HL-60 (cell line): Measurements from ENCODE around the gene NTRK2.
"Not testable (repeated sequence)": the region's sequence is repeated elsewhere in the genome, so short reads cannot be mapped to it uniquely, and the experiment has no call there.

Source experiments
- CTCF ChIP-seq: IDR thresholded peaks from one replicate; pipeline ENCODE4 v1.5.1; 2011; ENCODE audit warnings: low read length, control low read depth, inconsistent platforms; ENCODE audit not compliant: insufficient read depth
- GABPA ChIP-seq: IDR thresholded peaks from 2 replicates; pipeline ENCODE4 v1.6.1; 2012; ENCODE audit warnings: low read depth
- POLR2AphosphoS5 ChIP-seq: IDR thresholded peaks from 2 replicates; pipeline ENCODE4 v1.6.1; 2012; ENCODE audit warnings: low read depth
- REST ChIP-seq: IDR thresholded peaks from 2 replicates; pipeline ENCODE4 v1.6.1; 2012; ENCODE audit warnings: low read depth; ENCODE audit not compliant: insufficient replicate concordance
- SPI1 ChIP-seq: IDR thresholded peaks from 2 replicates; pipeline ENCODE4 v1.6.1; 2012; ENCODE audit warnings: low read depth, mild to moderate bottlenecking, borderline replicate concordance

GRCh38 chr9:85069421-85069820, 399.9 kb downstream of the NTRK2 start:
- TF ChIP-seq CTCF, POLR2AphosphoS5, GABPA, SPI1, REST: not testable (repeated sequence)
